Muscle layer of colon (tissue), 2 donors: ENCODE data around the gene ZSCAN22.
A peak's percentile ranks its signal among the peaks of the same experiment; 100 is the strongest.
"Not testable (repeated sequence)": the region's sequence is repeated elsewhere in the genome, so short reads cannot be mapped to it uniquely, and the experiment has no call there.

Experiments
- H3K27ac ChIP-seq: one replicate; pipeline ENCODE4 v1.7.0; 2013; ENCODE audit warnings: low read depth, mild to moderate bottlenecking, low read length, moderate library complexity
- H3K27me3 ChIP-seq, 2 donors: one replicate each; pipeline ENCODE4 v1.7.0; 2013; ENCODE audit warnings: low read length in 2 of 2, mild to moderate bottlenecking in 2 of 2; ENCODE audit not compliant: insufficient read depth in 2 of 2, control insufficient read depth in 1 of 2
- H3K36me3 ChIP-seq: one replicate; pipeline ENCODE4 v1.7.0; 2013; ENCODE audit warnings: mild to moderate bottlenecking, low read length; ENCODE audit not compliant: insufficient read depth
- H3K4me1 ChIP-seq: one replicate; pipeline ENCODE4 v1.7.0; 2013; ENCODE audit warnings: mild to moderate bottlenecking, low read length; ENCODE audit not compliant: insufficient read depth
- H3K4me3 ChIP-seq, 2 donors: one replicate each; pipeline ENCODE4 v1.7.0; 2013; ENCODE audit warnings: low read length in 2 of 2, low read depth in 1 of 2, mild to moderate bottlenecking in 1 of 2, moderate library complexity in 1 of 2
- H3K9ac ChIP-seq: one replicate; pipeline ENCODE4 v1.7.0; 2013; ENCODE audit warnings: low read length
- H3K9me3 ChIP-seq: one replicate; pipeline ENCODE4 v1.7.0; 2013; ENCODE audit warnings: mild to moderate bottlenecking, low read length
- donor health status: abdominal sarcoma.
- donor health status: Adenocarcinoma of cecum.

The ZSCAN22 gene

GRCh38 chr19:58364146-58364545 is 37.4 kb downstream of the ZSCAN22 start:
- Histone ChIP-seq H3K27me3 (peaks cover 0 to 18% of the 10 kb centered on the region in 2 donors), H3K4me1 (no peaks in the 10 kb centered on the region), H3K9ac (no peak overlapping the region), H3K4me3 (no peak overlapping the region), H3K36me3 (no peaks in the 10 kb centered on the region), H3K27ac (no peak overlapping the region), H3K9me3 (no peaks in the 10 kb centered on the region)

- H3K4me1 ChIP-seq = no peaks in the 10 kb centered on the region
- no peaks in the 10 kb centered on the region for H3K9me3 ChIP-seq
- no peak overlapping the region for H3K4me3 ChIP-seq
- H3K36me3 ChIP-seq = no peaks in the 10 kb centered on the region
- H3K27ac ChIP-seq = no peak overlapping the region
- H3K9ac ChIP-seq = no peak overlapping the region
- H3K27me3 ChIP-seq = peaks cover 0 to 18% of the 10 kb centered on the region in 2 donors
These were observed 40.0 kb downstream of the ZSCAN22 start for GRCh38 chr19:58366585-58367430.

GRCh38 chr19:58367698-58368454 is 41.1 kb downstream of the ZSCAN22 start:
- Histone ChIP-seq H3K4me1 (no peaks in the 10 kb centered on the region), H3K27me3 (peaks cover 0 to 18% of the 10 kb centered on the region in 2 donors), H3K9me3 (no peaks in the 10 kb centered on the region), H3K36me3 (no peaks in the 10 kb centered on the region), H3K9ac (no peak overlapping the region), H3K27ac (no peak overlapping the region), H3K4me3 (no peak overlapping the region)

- Histone ChIP-seq H3K4me1 (no peaks in the 10 kb centered on the region), H3K36me3 (no peaks in the 10 kb centered on the region), H3K9me3 (no peaks in the 10 kb centered on the region), H3K9ac (no peak overlapping the region), H3K4me3 (no peak overlapping the region), H3K27me3 (peaks cover 0 to 18% of the 10 kb centered on the region in 2 donors), H3K27ac (no peak overlapping the region)
These were observed 42.0 kb downstream of the ZSCAN22 start for GRCh38 chr19:58368561-58369360.

GRCh38 chr19:58372311-58373133 is 45.7 kb downstream of the ZSCAN22 start:
- peaks cover 0 to 6% of the 10 kb centered on the region in 2 donors for H3K27me3 ChIP-seq
- H3K36me3 ChIP-seq = no peaks in the 10 kb centered on the region
- no peak overlapping the region for H3K27ac ChIP-seq
- no peaks in the 10 kb centered on the region for H3K4me1 ChIP-seq
- H3K9ac ChIP-seq = no peak overlapping the region
- H3K9me3 ChIP-seq = no peaks in the 10 kb centered on the region
- H3K4me3 ChIP-seq = no peak overlapping the region

GRCh38 chr19:58374200-58374599 is 47.4 kb downstream of the ZSCAN22 start:
- H3K4me1 ChIP-seq = no peaks in the 10 kb centered on the region
- H3K27me3 ChIP-seq = no peaks in the 10 kb centered on the region
- no peak overlapping the region for H3K4me3 ChIP-seq
- no peak overlapping the region for H3K9ac ChIP-seq
- no peak overlapping the region for H3K27ac ChIP-seq
- H3K9me3 ChIP-seq = no peaks in the 10 kb centered on the region
- no peaks in the 10 kb centered on the region for H3K36me3 ChIP-seq

GRCh38 chr19:58376724-58377123 is 49.9 kb downstream of the ZSCAN22 start:
- not testable (repeated sequence) for H3K9me3 ChIP-seq, H3K9ac ChIP-seq, H3K4me3 ChIP-seq, H3K27me3 ChIP-seq, H3K36me3 ChIP-seq, H3K27ac ChIP-seq
- H3K4me1 ChIP-seq = peaks cover 11% of the 10 kb centered on the region

GRCh38 chr19:58379246-58379645 is 52.5 kb downstream of the ZSCAN22 start:
- peaks cover 16% of the 10 kb centered on the region for H3K4me1 ChIP-seq
- H3K27me3 ChIP-seq = no peaks in the 10 kb centered on the region
- H3K36me3 ChIP-seq = no peaks in the 10 kb centered on the region
- no peak overlapping the region for H3K9ac ChIP-seq
- H3K9me3 ChIP-seq = no peaks in the 10 kb centered on the region
- H3K27ac ChIP-seq = no peak overlapping the region
- no peak overlapping the region for H3K4me3 ChIP-seq

GRCh38 chr19:58380037-58380661 is 53.4 kb downstream of the ZSCAN22 start:
- Histone ChIP-seq H3K4me3 (peak overlapping the region; percentile 85 to 91), H3K36me3 (no peaks in the 10 kb centered on the region), H3K27ac (peak overlapping the region; percentile 95), H3K27me3 (no peaks in the 10 kb centered on the region), H3K9me3 (no peaks in the 10 kb centered on the region), H3K9ac (peak overlapping the region; percentile 23), H3K4me1 (peaks cover 16% of the 10 kb centered on the region)

- H3K27ac ChIP-seq = peak within 1 kb of the TSS; percentile 95
- no peaks in the 10 kb centered on the region for H3K9me3 ChIP-seq
- H3K36me3 ChIP-seq = no peaks in the 10 kb centered on the region
- peaks cover 23% of the 10 kb centered on the region for H3K4me1 ChIP-seq
- H3K9ac ChIP-seq = peak within 1 kb of the TSS; percentile 23
- no peaks in the 10 kb centered on the region for H3K27me3 ChIP-seq
- H3K4me3 ChIP-seq = peak within 1 kb of the TSS; percentile 85 to 91
These were observed 54.1 kb downstream of the ZSCAN22 start, which contains the start of gene ZNF837 for GRCh38 chr19:58380662-58381459. Gene ZNF837 (minus strand): TSS chr19:58381030. CDS start chr19:58369332, 11,698 bp downstream.
